ENCODE data around the gene KIF20B. TPM values are rescaled to one million over a fixed set of nuclear protein-coding genes. Genes with fewer than 3 reads are reported as not detected.

The KIF20B gene, protein sequence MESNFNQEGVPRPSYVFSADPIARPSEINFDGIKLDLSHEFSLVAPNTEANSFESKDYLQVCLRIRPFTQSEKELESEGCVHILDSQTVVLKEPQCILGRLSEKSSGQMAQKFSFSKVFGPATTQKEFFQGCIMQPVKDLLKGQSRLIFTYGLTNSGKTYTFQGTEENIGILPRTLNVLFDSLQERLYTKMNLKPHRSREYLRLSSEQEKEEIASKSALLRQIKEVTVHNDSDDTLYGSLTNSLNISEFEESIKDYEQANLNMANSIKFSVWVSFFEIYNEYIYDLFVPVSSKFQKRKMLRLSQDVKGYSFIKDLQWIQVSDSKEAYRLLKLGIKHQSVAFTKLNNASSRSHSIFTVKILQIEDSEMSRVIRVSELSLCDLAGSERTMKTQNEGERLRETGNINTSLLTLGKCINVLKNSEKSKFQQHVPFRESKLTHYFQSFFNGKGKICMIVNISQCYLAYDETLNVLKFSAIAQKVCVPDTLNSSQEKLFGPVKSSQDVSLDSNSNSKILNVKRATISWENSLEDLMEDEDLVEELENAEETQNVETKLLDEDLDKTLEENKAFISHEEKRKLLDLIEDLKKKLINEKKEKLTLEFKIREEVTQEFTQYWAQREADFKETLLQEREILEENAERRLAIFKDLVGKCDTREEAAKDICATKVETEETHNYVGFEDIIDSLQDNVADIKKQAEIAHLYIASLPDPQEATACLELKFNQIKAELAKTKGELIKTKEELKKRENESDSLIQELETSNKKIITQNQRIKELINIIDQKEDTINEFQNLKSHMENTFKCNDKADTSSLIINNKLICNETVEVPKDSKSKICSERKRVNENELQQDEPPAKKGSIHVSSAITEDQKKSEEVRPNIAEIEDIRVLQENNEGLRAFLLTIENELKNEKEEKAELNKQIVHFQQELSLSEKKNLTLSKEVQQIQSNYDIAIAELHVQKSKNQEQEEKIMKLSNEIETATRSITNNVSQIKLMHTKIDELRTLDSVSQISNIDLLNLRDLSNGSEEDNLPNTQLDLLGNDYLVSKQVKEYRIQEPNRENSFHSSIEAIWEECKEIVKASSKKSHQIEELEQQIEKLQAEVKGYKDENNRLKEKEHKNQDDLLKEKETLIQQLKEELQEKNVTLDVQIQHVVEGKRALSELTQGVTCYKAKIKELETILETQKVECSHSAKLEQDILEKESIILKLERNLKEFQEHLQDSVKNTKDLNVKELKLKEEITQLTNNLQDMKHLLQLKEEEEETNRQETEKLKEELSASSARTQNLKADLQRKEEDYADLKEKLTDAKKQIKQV (N-terminal part only)
- 11.4 to 19.7 TPM (median 15.0 TPM) in 5 replicates for total RNA-seq (2022; extraction: Qiagen RNA extraction; ENCODE audit: low read depth)

DNA sequence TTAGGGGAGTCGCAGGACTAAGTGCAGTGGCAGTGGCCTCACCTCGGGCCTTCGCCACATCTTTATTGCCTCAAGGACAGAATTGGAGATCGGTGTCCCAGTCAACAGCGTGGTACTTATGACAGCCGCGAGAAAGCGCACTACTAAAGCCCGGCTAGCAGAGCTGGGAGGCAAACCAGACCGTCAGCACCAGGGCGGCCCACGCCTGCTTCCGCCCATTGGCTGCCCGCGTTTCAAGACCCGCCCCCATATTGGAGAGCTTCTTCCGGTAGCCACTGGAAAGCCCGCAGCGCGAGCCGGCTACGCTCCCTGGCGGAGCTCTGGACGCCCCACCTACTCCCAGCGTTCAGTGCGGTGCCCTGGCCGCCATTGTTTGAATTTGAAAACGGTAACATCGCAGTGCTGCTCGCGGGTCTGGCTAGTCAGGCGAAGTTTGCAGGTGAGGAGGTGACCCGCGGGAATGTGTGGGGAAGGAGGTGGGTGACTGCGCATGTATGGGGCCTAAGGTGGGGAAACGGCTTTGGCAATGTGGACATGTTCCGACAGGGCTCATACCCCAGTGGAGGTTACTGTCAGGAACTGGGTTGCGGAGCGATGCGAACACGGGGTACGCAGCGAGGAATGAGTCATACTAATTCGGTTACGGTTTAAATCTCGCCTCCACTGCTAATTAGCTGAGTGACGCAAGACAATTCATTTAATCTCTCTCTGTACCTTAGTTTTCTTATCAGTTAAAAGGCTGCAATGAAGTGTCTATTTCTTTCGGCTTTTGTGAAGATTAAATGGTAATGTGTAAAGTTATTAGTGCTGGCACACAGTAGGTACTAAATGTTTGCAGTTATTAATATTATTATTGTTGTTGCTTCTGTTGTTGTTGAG, at the start of gene KIF20B:
Gene KIF20B, plus strand, starts transcription at position 349 of the 879 bp plus-strand sequence. CDS start 3,705 bp downstream, outside the sequence.

Other genes with a start within 250 kb of the KIF20B start
- 0.03 to 0.11 TPM in 2 of 5 replicates, not detected in the others for gene SLC16A12, start 166.0 kb upstream of the KIF20B start, total RNA-seq (2022; extraction: Qiagen RNA extraction; ENCODE audit: low read depth)
- 5.4 to 6.9 TPM (median 6.4 TPM) in 5 replicates for gene PANK1, start 56.3 kb upstream of the KIF20B start, total RNA-seq (2022; extraction: Qiagen RNA extraction; ENCODE audit: low read depth)